ENCODE results near the gene DERL3. TPM values are rescaled to one million over a fixed set of nuclear protein-coding genes. Genes with fewer than 3 reads are reported as not detected.

Gene DERL3
- total and polyA plus RNA-seq, 7 experiments from 2014 or later, result 1.6 to 16.2 (median 6.5) TPM; not detected in 2

DNA sequence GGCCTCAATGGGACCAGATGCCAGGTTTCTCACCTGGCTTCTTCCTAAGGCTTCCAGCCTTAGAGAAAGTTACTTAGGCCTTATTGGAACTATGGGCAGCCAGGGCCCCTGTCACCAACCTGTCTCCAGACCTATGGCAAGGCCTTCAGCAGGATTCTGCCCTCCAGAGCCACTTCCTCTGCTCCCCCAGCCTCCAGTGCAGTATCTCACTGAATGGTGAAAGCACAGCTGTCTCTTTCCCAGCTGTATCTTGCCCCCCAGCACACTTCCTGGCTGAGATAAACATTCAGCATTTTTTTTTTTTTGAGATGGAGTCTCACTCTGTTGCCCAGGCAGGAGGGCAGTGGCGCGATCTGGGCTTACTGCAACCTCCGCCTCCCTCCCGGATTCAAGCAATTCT, 20.4 kb upstream of the DERL3 start:
- Mint-ChIP-seq H3K27ac (peak overlapping the region in 3 of 9 donors; percentile 21 to 91 (median 90)), H3K36me3 (peaks cover 0 to 12% (median 0%) of the 10 kb centered on the region in 5 donors), H3K4me1 (peaks cover 15 to 29% (median 22%) of the 10 kb centered on the region in 7 donors), H3K4me3 (peak overlapping the region; percentile 74 to 99 (median 95)), H3K27me3 (peaks cover 0 to 11% (median 0%) of the 10 kb centered on the region in 5 donors), H3K9me3 (no peaks in the 10 kb centered on the region)
- ChIA-PET POLR2A (interaction anchor here (0.6 to 3.2 kb wide), 5 partner anchors 13 to 280 kb away, joined by 3 to 21 read pairs (median 4); partner anchors contain the start of genes MIF and ZNF70), CTCF (interaction anchor here (0.6 to 2.7 kb wide), 4 partner anchors 9 to 320 kb away, joined by 3 to 21 read pairs (median 4); partner anchors contain the start of gene MIF)
- Histone ChIP-seq H3K36me3 (ENCODE audit: control insufficient read depth in 2 of 3, insufficient read depth in 3 of 3, low read length in 3 of 3) (no peaks in the 10 kb centered on the region), H3K9me3 (ENCODE audit: control insufficient read depth in 2 of 3, low read length in 3 of 3) (no peaks in the 10 kb centered on the region), H3K27ac (ENCODE audit: low read depth, low read length) (no peak overlapping the region), H3K27me3 (ENCODE audit: control insufficient read depth in 2 of 2, insufficient read depth in 2 of 2, low read length in 2 of 2) (no peaks in the 10 kb centered on the region), H3K4me3 (ENCODE audit: low read length) (peak overlapping the region; percentile 12), H3K4me1 (ENCODE audit: control insufficient read depth in 2 of 2, insufficient read depth in 2 of 2, low read length in 2 of 2) (peaks cover 5 to 7% of the 10 kb centered on the region in 2 donors)
- no peak for DNase-seq
- ATAC-seq, result no peak
- intact Hi-C loops (cut with micrococcal nuclease), result loop anchor here in 1 of 2 donors (5.0 kb wide), 5 partner anchors 33 to 457 kb away; partner anchors contain the start of genes MIF and SMARCB1

DNA sequence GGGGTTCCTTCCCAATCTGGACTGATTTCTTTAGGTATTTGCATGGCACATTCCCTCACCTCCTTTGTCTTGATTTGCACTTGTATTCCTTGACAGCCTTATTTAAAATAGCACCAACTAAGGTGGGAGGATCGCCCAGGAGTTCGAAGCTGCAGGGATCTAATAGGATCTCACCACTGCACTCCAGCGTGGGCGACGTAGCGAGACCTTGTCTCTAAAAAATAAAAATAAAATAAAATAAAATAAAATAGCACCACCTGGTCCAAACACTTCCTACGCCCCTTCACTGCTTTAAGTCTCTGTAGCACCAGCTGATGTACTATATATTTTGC, 19.6 kb upstream of the DERL3 start:
- POLR2A ChIA-PET, result interaction anchor here (0.6 to 3.2 kb wide), 6 partner anchors 36 to 701 kb away, joined by 3 to 21 read pairs (median 6); partner anchors contain the start of genes MIF and ZNF70
- Histone ChIP-seq H3K27ac (ENCODE audit: low read depth, low read length) (peak overlapping the region; percentile 66), H3K4me3 (ENCODE audit: low read length) (peak overlapping the region; percentile 99), H3K4me1 (ENCODE audit: control insufficient read depth in 2 of 2, insufficient read depth in 2 of 2, low read length in 2 of 2) (peaks cover 5 to 7% of the 10 kb centered on the region in 2 donors), H3K36me3 (ENCODE audit: control insufficient read depth in 2 of 3, insufficient read depth in 3 of 3, low read length in 3 of 3) (no peaks in the 10 kb centered on the region), H3K9me3 (ENCODE audit: control insufficient read depth in 2 of 3, low read length in 3 of 3) (no peaks in the 10 kb centered on the region), H3K27me3 (ENCODE audit: control insufficient read depth in 2 of 2, insufficient read depth in 2 of 2, low read length in 2 of 2) (no peaks in the 10 kb centered on the region)
- Mint-ChIP-seq H3K27ac (peak overlapping the region; percentile 86 to 97 (median 89)), H3K4me1 (peaks cover 14 to 29% (median 22%) of the 10 kb centered on the region in 7 donors), H3K36me3 (peaks cover 0 to 12% (median 0%) of the 10 kb centered on the region in 5 donors), H3K4me3 (peak overlapping the region; percentile 87 to 99 (median 95)), H3K9me3 (no peaks in the 10 kb centered on the region), H3K27me3 (peaks cover 0 to 11% (median 0%) of the 10 kb centered on the region in 5 donors)
- DNase-seq (peak in 1 of 9 donors; percentile 10), ATAC-seq (no peak)
- CTCF ChIA-PET, result interaction anchor here (1.0 to 2.7 kb wide), 3 partner anchors 9 to 35 kb away, joined by 3 to 21 read pairs (median 4); partner anchors contain the start of gene MIF
- intact Hi-C loops (cut with micrococcal nuclease), result loop anchor here in 1 of 2 donors (5.0 kb wide), 5 partner anchors 34 to 456 kb away; partner anchors contain the start of genes MIF and SMARCB1

DNA sequence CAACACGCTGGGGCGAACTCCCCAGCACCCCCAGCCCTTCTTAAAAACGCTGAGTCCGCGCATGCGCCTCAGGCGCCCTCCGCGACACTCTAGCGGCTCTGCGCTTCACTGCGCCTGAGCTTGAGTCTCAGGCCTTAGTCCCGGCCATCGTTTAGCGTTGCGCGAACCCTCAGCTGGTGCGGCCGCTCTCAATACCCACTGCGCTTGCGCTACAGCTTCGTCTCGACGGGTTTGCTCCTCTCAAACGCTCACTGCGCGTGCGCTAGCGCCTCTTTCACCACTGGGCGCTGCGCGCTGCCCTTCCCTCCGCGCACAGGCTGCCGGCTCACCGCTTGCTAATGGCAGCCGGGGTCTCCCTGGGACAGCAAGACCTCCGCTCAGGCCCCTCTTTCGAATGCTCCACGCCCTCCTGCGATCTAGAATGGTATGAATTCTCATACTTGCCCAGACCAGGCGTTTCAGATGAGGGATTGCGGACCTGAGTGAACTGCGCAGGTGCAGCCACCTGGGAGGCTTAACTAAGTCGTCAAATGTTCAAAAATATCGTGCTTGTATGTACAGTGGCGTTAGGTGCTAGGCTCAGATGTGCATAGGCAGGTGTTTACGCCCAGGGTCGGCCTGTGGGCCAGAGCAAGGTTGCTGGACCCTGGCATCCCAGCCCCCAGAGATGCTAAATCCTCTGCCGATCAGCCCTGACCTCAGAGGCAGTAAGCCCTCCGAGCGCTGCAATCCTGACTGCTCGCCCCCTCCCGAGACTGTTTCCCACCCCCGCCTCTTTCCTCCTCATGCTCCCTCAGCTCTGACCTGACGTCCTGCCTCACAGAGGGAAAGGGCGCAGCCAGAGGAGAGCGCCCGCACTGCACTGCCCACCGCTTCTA, 19.0 kb upstream of the DERL3 start, which contains the start of gene SLC2A11:
SLC2A11 (plus strand) TSS at position 270 of the 878 bp plus-strand sequence; CDS start at position 395, 125 bp downstream.
- no peaks in the 10 kb centered on the region for H3K27me3 ChIP-seq (ENCODE audit: control insufficient read depth in 2 of 2, insufficient read depth in 2 of 2, low read length in 2 of 2)
- no peaks in the 10 kb centered on the region for H3K9me3 ChIP-seq (ENCODE audit: control insufficient read depth in 2 of 3, low read length in 3 of 3)
- no peaks in the 10 kb centered on the region for H3K9me3 Mint-ChIP-seq
- peak; percentile 84 to 91 (median 88) for DNase-seq
- peak within 1 kb of the TSS; percentile 66 for H3K27ac ChIP-seq (ENCODE audit: low read depth, low read length)
- H3K4me3 Mint-ChIP-seq, result peak within 1 kb of the TSS; percentile 87 to 99 (median 95)
- intact Hi-C loops (cut with micrococcal nuclease), result loop anchor here (2.0 to 5.0 kb wide), 8 partner anchors 19 to 456 kb away; partner anchors contain the start of genes MIF (in 2 of the 2), DERL3 (in 1 of the 2) and SMARCB1 (in 1 of the 2)
- H3K36me3 ChIP-seq (ENCODE audit: control insufficient read depth in 2 of 3, insufficient read depth in 3 of 3, low read length in 3 of 3), result no peaks in the 10 kb centered on the region
- peak within 1 kb of the TSS; percentile 99 for H3K4me3 ChIP-seq (ENCODE audit: low read length)
- peaks cover 10 to 29% (median 22%) of the 10 kb centered on the region in 7 donors for H3K4me1 Mint-ChIP-seq
- peaks cover 5 to 7% of the 10 kb centered on the region in 2 donors for H3K4me1 ChIP-seq (ENCODE audit: control insufficient read depth in 2 of 2, insufficient read depth in 2 of 2, low read length in 2 of 2)
- CTCF ChIA-PET, result interaction anchor here (0.8 to 2.7 kb wide), 8 partner anchors 8 to 559 kb away, joined by 3 to 21 read pairs (median 3); partner anchors contain the start of gene MIF
- peak; percentile 97 for ATAC-seq
- H3K27me3 Mint-ChIP-seq, result peaks cover 0 to 11% (median 0%) of the 10 kb centered on the region in 5 donors
- peak within 1 kb of the TSS; percentile 86 to 97 (median 89) for H3K27ac Mint-ChIP-seq
- H3K36me3 Mint-ChIP-seq, result peaks cover 0 to 7% (median 0%) of the 10 kb centered on the region in 5 donors
- POLR2A ChIA-PET, result interaction anchor here (0.6 to 3.2 kb wide), 16 partner anchors 9 to 701 kb away, joined by 3 to 21 read pairs (median 4); partner anchors contain the start of genes C22orf15, MIF and ZNF70

DNA sequence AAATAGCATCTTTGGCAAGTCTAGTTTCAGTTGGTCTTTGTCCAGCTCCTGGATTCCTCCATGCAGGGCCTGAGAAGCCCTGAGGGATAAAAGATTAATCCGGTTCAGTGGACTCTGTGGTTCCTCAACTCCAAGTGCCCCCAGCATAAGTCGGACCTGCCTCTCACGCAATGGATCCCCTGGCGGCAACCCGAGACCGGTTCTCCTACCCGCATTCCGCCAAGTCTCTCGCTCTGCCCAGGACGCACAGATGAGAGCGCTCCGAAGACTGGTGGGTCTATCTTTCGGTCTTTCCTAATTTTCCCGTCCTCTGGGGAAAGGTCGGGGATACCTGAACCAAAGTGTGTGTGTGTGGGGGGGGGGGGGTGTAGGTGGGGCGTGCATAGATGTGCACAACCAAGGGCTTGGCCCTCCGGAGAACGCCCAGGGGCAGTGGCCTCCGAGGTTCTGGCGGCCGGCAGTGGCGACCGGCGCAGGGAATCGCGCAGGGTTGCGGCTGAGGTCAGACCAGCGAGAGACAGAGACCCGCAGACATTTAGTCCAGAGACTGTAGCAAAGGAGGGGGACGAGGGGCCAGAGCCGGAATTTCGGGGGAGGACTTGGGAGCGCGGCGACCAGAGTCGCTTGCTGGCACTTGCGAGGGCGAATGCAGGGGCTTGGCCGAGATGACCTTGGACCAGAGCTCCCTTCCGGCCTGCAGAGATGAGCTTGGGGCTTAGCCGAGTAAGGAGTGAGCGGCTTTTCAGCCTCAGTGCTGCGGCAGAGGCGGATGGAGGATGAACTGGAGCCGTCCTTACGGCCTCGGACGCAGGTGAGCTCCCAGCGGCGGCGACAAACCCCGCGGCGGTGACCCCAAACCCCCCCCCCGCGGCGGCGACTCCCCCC, 18.2 kb upstream of the DERL3 start:
- H3K4me1 ChIP-seq (ENCODE audit: control insufficient read depth in 2 of 2, insufficient read depth in 2 of 2, low read length in 2 of 2), result peaks cover 5 to 7% of the 10 kb centered on the region in 2 donors
- peak overlapping the region; percentile 66 for H3K27ac ChIP-seq (ENCODE audit: low read depth, low read length)
- CTCF ChIA-PET, result interaction anchor here (0.8 to 2.7 kb wide), 8 partner anchors 7 to 558 kb away, joined by 3 to 21 read pairs (median 4); partner anchors contain the start of gene MIF
- H3K9me3 Mint-ChIP-seq, result no peaks in the 10 kb centered on the region
- H3K27me3 ChIP-seq (ENCODE audit: control insufficient read depth in 2 of 2, insufficient read depth in 2 of 2, low read length in 2 of 2), result no peaks in the 10 kb centered on the region
- no peaks in the 10 kb centered on the region for H3K9me3 ChIP-seq (ENCODE audit: control insufficient read depth in 2 of 3, low read length in 3 of 3)
- H3K27ac Mint-ChIP-seq, result peak overlapping the region in 8 of 9 donors; percentile 59 to 91 (median 89)
- no peaks in the 10 kb centered on the region for H3K36me3 Mint-ChIP-seq
- POLR2A ChIA-PET, result interaction anchor here (0.7 to 3.2 kb wide), 17 partner anchors 8 to 289 kb away, joined by 3 to 21 read pairs (median 4); partner anchors contain the start of genes C22orf15, MIF and ZNF70
- intact Hi-C loops (cut with micrococcal nuclease), result loop anchor here (2.0 to 5.0 kb wide), 8 partner anchors 18 to 455 kb away; partner anchors contain the start of genes MIF (in 2 of the 2), DERL3 (in 1 of the 2) and SMARCB1 (in 1 of the 2)
- peak overlapping the region; percentile 82 to 99 (median 95) for H3K4me3 Mint-ChIP-seq
- no peaks in the 10 kb centered on the region for H3K36me3 ChIP-seq (ENCODE audit: control insufficient read depth in 2 of 3, insufficient read depth in 3 of 3, low read length in 3 of 3)
- H3K27me3 Mint-ChIP-seq, result peaks cover 0 to 11% (median 0%) of the 10 kb centered on the region in 5 donors
- DNase-seq (peak in 3 of 9 donors; percentile 15 to 42 (median 28)), ATAC-seq (peak; percentile 39)
- peak overlapping the region; percentile 99 for H3K4me3 ChIP-seq (ENCODE audit: low read length)
- H3K4me1 Mint-ChIP-seq, result peaks cover 10 to 24% (median 22%) of the 10 kb centered on the region in 7 donors

DNA sequence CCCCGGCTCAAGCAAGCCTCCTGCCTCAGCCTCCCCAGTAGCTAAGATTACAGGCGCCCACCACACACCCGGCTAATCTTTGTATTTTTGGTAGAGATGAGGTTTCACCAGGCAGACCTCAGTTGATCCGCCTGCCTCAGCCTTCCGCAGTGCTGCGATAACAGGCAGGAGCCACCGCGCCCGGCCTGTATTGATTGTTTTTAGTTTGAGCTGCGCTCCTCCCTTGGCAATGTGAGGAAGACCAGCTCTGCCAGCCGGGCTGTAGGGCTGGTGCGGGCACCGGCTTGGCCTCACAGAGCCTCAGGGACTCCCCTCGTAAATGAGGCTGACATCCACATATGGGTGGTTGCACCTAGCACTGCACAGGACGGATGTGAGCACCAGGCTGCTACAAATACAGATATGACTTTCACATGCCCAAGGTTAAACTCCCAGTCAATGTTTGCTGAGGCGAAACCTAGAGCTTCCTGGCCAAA, 11.4 kb upstream of the DERL3 start:
- H3K4me1 ChIP-seq (ENCODE audit: control insufficient read depth in 2 of 2, insufficient read depth in 2 of 2, low read length in 2 of 2), result no peaks in the 10 kb centered on the region
- H3K36me3 Mint-ChIP-seq, result no peaks in the 10 kb centered on the region
- H3K27ac ChIP-seq (ENCODE audit: low read depth, low read length), result no peak overlapping the region
- H3K4me3 Mint-ChIP-seq, result peak overlapping the region in 5 of 10 donors; percentile 21 to 69 (median 29)
- H3K4me1 Mint-ChIP-seq, result peaks cover 0 to 2% (median 0%) of the 10 kb centered on the region in 7 donors
- H3K9me3 Mint-ChIP-seq, result peaks cover 0 to 2% (median 0%) of the 10 kb centered on the region in 11 donors
- POLR2A ChIA-PET, result interaction anchor here (1.7 kb wide), 1 partner anchor 7 kb away, joined by 5 read pairs; the partner anchor contains the start of gene SLC2A11
- ATAC-seq, result no peak
- CTCF ChIA-PET, result interaction anchor here (0.6 to 2.8 kb wide), 10 partner anchors 8 to 1267 kb away, joined by 3 to 21 read pairs (median 6); partner anchors contain the start of genes MIF and SLC2A11
- H3K27ac Mint-ChIP-seq, result peak overlapping the region in 1 of 9 donors; percentile 23
- intact Hi-C loops (cut with micrococcal nuclease), result no loop called here
- peaks cover 0 to 13% (median 0%) of the 10 kb centered on the region in 5 donors for H3K27me3 Mint-ChIP-seq
- no peaks in the 10 kb centered on the region for H3K9me3 ChIP-seq (ENCODE audit: control insufficient read depth in 2 of 3, low read length in 3 of 3)
- H3K36me3 ChIP-seq (ENCODE audit: control insufficient read depth in 2 of 3, insufficient read depth in 3 of 3, low read length in 3 of 3), result no peaks in the 10 kb centered on the region
- no peak for DNase-seq
- no peak overlapping the region for H3K4me3 ChIP-seq (ENCODE audit: low read length)
- H3K27me3 ChIP-seq (ENCODE audit: control insufficient read depth in 2 of 2, insufficient read depth in 2 of 2, low read length in 2 of 2), result no peaks in the 10 kb centered on the region

Measured in naive thymus-derived CD4-positive, alpha-beta T cell (primary cell).